ENCODE measurements around the gene SARDH.

DNA sequence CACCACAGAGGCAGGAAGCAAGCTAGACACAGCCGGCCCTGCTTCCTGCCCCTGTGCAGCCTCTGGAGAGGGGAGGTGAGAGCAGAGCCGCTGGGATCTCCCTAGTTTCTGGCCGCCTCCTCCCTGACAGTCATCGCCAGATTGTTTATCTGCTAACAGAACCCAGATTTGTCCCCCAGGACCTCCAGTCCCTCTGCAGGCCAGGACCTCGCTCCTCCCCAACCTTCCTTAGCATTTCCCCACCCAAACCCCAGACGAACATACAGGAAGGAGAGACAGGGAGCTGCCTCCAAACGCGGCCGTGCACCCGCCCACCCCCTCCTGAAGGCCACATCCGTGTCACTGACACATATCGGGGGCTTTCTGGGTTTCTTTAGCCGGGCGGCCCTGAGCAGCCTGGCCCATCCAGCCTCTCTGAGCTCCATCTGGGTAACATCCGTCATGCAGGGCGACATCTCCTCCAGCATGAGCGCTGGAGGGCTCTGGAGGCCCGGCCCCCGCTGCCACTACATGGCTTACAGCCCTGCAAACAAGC, 54.5 kb downstream of the SARDH start:
- TF ChIP-seq ARNT (IDR thresholded peaks at IDR 0.05) (no peak), ZNF384 (IDR thresholded peaks at IDR 0.05) (no peak), FOXM1 (IDR thresholded peaks at IDR 0.05; ENCODE audit: borderline replicate concordance) (no peak), SP1 (IDR thresholded peaks at IDR 0.05) (no peak), SUZ12 (IDR thresholded peaks at IDR 0.05) (no peak), FOXK2 (IDR thresholded peaks at IDR 0.05) (no peak), TARDBP (IDR thresholded peaks at IDR 0.05) (no peak), LEF1 (IDR thresholded peaks at IDR 0.05; ENCODE audit: borderline replicate concordance) (no peak), ELF4 (IDR thresholded peaks at IDR 0.05) (no peak), FOXA1 (IDR thresholded peaks at IDR 0.05) (no peak), CTBP1 (IDR thresholded peaks at IDR 0.05; ENCODE audit: borderline replicate concordance) (no peak), BHLHE40 (IDR thresholded peaks at IDR 0.05; ENCODE audit: borderline replicate concordance) (no peak), HDGF (IDR thresholded peaks at IDR 0.05; ENCODE audit: borderline replicate concordance) (no peak)
- TF ChIP-seq, protein P1, sequence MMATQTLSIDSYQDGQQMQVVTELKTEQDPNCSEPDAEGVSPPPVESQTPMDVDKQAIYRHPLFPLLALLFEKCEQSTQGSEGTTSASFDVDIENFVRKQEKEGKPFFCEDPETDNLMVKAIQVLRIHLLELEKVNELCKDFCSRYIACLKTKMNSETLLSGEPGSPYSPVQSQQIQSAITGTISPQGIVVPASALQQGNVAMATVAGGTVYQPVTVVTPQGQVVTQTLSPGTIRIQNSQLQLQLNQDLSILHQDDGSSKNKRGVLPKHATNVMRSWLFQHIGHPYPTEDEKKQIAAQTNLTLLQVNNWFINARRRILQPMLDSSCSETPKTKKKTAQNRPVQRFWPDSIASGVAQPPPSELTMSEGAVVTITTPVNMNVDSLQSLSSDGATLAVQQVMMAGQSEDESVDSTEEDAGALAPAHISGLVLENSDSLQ (IDR thresholded peaks at IDR 0.05), result no peak

Measured in HEK293T (cell line).